ENCODE data around the gene AGAP5. TPM values are rescaled to one million over a fixed set of nuclear protein-coding genes. Genes with fewer than 3 reads are reported as not detected.

AGAP5 gene
- total and polyA plus RNA-seq, 2 of the 13 experiments (the other 11 are each of a cell fraction or from before 2014, with no cell fraction given), result 5.3 to 7.9 TPM

DNA sequence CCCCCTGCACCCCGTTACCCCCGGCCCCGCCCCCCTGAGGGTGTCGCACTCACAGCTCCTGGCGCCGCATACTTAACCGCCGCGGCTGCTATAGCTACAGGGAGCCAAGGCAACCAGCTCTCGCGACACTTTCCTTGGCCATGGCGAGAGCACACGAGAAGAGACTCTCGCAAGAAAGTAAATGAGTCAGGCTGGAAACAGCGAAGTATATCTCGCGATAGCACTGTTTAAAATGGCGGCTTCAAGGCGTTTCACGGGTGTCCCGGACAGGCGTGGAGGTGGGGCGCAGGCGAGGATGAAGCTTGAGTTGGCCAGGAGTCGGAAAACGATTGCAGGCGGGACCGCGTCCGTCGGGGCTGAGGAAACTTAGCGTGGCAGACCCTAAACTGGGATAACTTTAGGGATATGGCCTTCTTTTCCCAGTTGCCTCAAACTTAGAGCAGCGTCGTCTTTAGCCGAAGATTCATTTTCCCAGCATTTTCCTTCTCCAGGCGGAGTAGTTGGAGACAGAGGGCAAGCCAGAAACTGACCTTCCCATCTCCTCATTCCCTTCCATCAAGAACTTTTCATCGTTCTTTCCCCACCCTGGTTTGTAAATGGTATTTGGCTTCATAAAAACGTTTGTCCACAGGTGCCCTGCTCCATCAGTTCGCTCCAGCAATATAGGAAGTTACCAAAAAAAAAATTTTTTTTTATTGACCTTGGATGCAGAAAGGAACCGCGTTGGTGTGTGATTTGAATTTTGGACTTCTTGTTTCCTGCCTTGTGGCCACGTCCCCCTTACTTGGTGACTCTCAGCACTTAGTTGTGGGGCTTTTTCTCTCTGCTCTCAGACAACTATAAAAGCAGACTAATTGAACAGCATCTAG, 71.8 kb downstream of the AGAP5 start (continued):
- TF ChIP-seq, protein P1, sequence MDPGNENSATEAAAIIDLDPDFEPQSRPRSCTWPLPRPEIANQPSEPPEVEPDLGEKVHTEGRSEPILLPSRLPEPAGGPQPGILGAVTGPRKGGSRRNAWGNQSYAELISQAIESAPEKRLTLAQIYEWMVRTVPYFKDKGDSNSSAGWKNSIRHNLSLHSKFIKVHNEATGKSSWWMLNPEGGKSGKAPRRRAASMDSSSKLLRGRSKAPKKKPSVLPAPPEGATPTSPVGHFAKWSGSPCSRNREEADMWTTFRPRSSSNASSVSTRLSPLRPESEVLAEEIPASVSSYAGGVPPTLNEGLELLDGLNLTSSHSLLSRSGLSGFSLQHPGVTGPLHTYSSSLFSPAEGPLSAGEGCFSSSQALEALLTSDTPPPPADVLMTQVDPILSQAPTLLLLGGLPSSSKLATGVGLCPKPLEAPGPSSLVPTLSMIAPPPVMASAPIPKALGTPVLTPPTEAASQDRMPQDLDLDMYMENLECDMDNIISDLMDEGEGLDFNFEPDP (CRISPR knock-in tag; conservative IDR thresholded peaks at IDR 0.05), result no peak
- TF ChIP-seq, protein P2, sequence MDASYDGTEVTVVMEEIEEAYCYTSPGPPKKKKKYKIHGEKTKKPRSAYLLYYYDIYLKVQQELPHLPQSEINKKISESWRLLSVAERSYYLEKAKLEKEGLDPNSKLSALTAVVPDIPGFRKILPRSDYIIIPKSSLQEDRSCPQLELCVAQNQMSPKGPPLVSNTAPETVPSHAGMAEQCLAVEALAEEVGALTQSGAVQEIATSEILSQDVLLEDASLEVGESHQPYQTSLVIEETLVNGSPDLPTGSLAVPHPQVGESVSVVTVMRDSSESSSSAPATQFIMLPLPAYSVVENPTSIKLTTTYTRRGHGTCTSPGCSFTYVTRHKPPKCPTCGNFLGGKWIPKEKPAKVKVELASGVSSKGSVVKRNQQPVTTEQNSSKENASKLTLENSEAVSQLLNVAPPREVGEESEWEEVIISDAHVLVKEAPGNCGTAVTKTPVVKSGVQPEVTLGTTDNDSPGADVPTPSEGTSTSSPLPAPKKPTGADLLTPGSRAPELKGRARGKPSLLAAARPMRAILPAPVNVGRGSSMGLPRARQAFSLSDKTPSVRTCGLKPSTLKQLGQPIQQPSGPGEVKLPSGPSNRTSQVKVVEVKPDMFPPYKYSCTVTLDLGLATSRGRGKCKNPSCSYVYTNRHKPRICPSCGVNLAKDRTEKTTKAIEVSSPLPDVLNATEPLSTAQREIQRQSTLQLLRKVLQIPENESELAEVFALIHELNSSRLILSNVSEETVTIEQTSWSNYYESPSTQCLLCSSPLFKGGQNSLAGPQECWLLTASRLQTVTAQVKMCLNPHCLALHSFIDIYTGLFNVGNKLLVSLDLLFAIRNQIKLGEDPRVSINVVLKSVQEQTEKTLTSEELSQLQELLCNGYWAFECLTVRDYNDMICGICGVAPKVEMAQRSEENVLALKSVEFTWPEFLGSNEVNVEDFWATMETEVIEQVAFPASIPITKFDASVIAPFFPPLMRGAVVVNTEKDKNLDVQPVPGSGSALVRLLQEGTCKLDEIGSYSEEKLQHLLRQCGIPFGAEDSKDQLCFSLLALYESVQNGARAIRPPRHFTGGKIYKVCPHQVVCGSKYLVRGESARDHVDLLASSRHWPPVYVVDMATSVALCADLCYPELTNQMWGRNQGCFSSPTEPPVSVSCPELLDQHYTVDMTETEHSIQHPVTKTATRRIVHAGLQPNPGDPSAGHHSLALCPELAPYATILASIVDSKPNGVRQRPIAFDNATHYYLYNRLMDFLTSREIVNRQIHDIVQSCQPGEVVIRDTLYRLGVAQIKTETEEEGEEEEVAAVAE (CRISPR knock-in tag; IDR thresholded peaks at IDR 0.05; ENCODE audit: borderline replicate concordance), result no peak
- TF ChIP-seq ZNF691 (CRISPR knock-in tag; IDR thresholded peaks at IDR 0.05; ENCODE audit: borderline replicate concordance, low read depth) (no peak), NFYC (CRISPR knock-in tag; IDR thresholded peaks at IDR 0.05) (no peak), AHR (CRISPR knock-in tag; IDR thresholded peaks at IDR 0.05) (no peak), ETS1 (CRISPR knock-in tag; IDR thresholded peaks at IDR 0.05) (no peak), HNRNPL (IDR thresholded peaks at IDR 0.05; ENCODE audit: low read depth, low read length) (no peak), ZNF362 (CRISPR knock-in tag; IDR thresholded peaks at IDR 0.05; ENCODE audit: borderline replicate concordance) (peak; percentile 20; the same call in 1 of the 2 replicates)
- TF ChIP-seq, protein P3, sequence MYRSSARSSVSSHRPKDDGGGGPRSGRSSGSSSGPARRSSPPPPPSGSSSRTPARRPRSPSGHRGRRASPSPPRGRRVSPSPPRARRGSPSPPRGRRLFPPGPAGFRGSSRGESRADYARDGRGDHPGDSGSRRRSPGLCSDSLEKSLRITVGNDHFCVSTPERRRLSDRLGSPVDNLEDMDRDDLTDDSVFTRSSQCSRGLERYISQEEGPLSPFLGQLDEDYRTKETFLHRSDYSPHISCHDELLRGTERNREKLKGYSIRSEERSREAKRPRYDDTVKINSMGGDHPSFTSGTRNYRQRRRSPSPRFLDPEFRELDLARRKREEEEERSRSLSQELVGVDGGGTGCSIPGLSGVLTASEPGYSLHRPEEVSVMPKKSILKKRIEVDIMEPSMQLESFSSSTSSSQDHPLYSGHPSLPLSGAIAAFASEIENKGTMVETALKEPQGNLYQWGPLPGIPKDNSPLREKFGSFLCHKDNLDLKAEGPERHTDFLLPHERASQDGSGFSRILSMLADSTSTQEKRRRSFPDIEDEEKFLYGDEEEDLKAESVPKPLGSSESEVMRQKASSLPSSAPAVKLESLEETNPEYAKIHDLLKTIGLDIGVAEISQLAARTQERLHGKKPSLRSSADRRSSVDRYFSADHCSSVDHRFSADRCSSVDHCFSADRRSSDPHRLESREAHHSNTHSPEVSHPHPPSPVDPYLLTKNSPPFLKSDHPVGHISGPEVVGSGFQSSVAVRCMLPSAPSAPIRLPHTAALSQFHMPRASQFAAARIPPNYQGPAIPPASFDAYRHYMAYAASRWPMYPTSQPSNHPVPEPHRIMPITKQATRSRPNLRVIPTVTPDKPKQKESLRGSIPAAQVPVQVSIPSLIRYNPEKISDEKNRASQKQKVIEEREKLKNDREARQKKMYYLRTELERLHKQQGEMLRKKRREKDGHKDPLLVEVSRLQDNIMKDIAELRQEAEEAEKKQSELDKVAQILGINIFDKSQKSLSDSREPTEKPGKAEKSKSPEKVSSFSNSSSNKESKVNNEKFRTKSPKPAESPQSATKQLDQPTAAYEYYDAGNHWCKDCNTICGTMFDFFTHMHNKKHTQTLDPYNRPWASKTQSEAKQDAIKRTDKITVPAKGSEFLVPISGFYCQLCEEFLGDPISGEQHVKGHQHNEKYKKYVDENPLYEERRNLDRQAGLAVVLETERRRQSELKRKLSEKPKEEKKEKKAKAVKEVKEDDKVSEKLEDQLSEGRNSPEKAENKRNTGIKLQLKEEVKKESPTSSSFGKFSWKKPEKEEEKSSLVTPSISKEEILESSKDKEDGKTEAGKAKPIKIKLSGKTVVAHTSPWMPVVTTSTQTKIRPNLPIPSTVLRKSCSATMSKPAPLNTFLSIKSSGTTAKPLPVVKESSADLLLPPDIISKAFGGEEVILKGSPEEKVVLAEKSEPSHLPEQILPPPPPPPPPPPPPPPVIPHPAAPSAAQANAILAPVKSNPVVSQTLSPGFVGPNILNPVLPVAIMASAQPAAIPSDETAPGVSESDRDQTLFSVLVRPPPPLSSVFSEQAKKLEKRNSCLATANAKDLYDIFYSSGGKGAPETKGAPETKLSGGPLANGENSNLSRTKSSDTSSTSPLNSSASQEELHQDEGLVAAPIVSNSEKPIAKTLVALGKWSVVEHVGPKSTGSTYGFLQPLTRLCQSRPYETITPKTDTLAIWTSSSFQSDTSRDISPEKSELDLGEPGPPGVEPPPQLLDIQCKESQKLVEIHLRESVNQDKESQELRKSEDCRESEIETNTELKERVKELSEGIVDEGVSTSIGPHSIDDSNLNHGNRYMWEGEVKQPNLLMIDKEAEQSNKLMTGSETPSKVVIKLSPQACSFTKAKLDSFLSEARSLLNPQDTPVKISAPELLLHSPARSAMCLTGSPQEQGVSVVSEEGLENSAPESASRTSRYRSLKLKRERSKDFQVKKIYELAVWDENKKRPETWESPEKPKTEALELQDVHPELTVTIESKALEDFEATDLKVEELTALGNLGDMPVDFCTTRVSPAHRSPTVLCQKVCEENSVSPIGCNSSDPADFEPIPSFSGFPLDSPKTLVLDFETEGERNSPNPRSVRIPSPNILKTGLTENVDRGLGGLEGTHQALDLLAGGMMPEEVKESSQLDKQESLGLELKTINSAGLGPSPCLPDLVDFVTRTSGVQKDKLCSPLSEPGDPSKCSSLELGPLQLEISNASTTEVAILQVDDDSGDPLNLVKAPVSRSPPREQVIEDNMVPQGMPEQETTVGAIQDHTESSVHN (CRISPR knock-in tag; IDR thresholded peaks at IDR 0.05), result 0 out of 2 replicates have a peak, but pooled peaks have one; percentile 33

All from HepG2 (cell line).